IMR-90 (cell line): ENCODE data around the gene IL1R2. TPM values are rescaled to one million over a fixed set of nuclear protein-coding genes. Genes with fewer than 3 reads are reported as not detected.
A peak's percentile ranks its signal among the peaks of the same experiment; 100 is the strongest.

Experiments used
- ATAC-seq: fragments of 200-7000 bp; cut with Tn5 transposase; 2 replicates; pipeline ENCODE4 v1.9.1; 2020; ENCODE audit warnings: low read depth, mild to moderate bottlenecking, moderate library complexity
- BruUV-seq: library from RNA; stranded (reverse); fragments of 400-500 nt; replicated peaks from 2 replicates; lab custom pipeline; 2021; lab: Mats Ljungman, UMichigan
- CTCF ChIA-PET: fragments of 300-600 bp; formaldehyde crosslinking; extraction: SDS; loops from one replicate; lab custom pipeline; 2021; ENCODE audit warnings: antibody characterized with exemption; lab: Yijun Ruan, JAX
- POLR2A ChIA-PET: fragments of 300-600 bp; sonication (Branson Sonifier 250); formaldehyde crosslinking; loops from one replicate; lab custom pipeline; 2022; ENCODE audit warnings: antibody characterized with exemption; ENCODE audit not compliant: unreplicated experiment; lab: Charles Lee
- DNase-seq: peaks from one replicate; pipeline ENCODE4 v3.0.0; 2013
- H2AFZ ChIP-seq: replicated peaks from 2 replicates; pipeline ENCODE3; 2013; ENCODE audit warnings: low read length, mild to moderate bottlenecking; ENCODE audit not compliant: poor library complexity
- H2AK5ac ChIP-seq: 2 replicates; pipeline ENCODE4 v1.6.1; 2013; ENCODE audit warnings: low read depth, low read length, inconsistent platforms
- H2AK9ac ChIP-seq: replicated peaks from 2 replicates; pipeline ENCODE3; 2013; ENCODE audit warnings: mild to moderate bottlenecking, low read depth, low read length, moderate library complexity; ENCODE audit not compliant: poor library complexity
- H2BK120ac ChIP-seq: 2 replicates; pipeline ENCODE4 v1.6.1; 2013; ENCODE audit warnings: low read depth, low read length, inconsistent platforms
- H2BK15ac ChIP-seq: 3 replicates; pipeline ENCODE4 v1.6.1; 2013; ENCODE audit warnings: low read depth, low read length, inconsistent platforms
- H2BK20ac ChIP-seq: 2 replicates; pipeline ENCODE4 v1.6.1; 2013; ENCODE audit warnings: low read depth, mild to moderate bottlenecking, inconsistent platforms, low read length, moderate library complexity
- H2BK5ac ChIP-seq: 2 replicates; pipeline ENCODE4 v1.6.1; 2013; ENCODE audit warnings: mild to moderate bottlenecking, low read depth, low read length, inconsistent platforms; ENCODE audit not compliant: poor library complexity, severe bottlenecking
- H3K14ac ChIP-seq: replicated peaks from 2 replicates; pipeline ENCODE4 v1.6.1; 2013; ENCODE audit warnings: low read depth, low read length, inconsistent platforms
- H3K18ac ChIP-seq: 2 replicates; pipeline ENCODE4 v1.6.1; 2013; ENCODE audit warnings: low read depth, low read length, control low read depth
- H3K23ac ChIP-seq: 2 replicates; pipeline ENCODE4 v1.6.1; 2013; ENCODE audit warnings: low read depth, low read length, inconsistent platforms
- H3K27ac ChIP-seq: 2 replicates; pipeline ENCODE4 v1.5.1; 2013; ENCODE audit warnings: mild to moderate bottlenecking, control low read depth, low read length; ENCODE audit not compliant: insufficient read depth
- H3K27me3 ChIP-seq: 2 replicates; pipeline ENCODE4 v1.6.1; 2013; ENCODE audit warnings: low read length; ENCODE audit not compliant: control insufficient read depth, insufficient read depth
- H3K36me3 ChIP-seq: 2 replicates; pipeline ENCODE4 v1.6.1; 2013; ENCODE audit warnings: low read length, mixed read lengths; ENCODE audit not compliant: control insufficient read depth, insufficient read depth
- H3K4ac ChIP-seq: 2 replicates; pipeline ENCODE4 v1.6.1; 2013; ENCODE audit warnings: low read depth, low read length, inconsistent platforms
- H3K4me1 ChIP-seq: 2 replicates; pipeline ENCODE4 v1.6.1; 2013; ENCODE audit warnings: low read length, mixed read lengths; ENCODE audit not compliant: control insufficient read depth, insufficient read depth
- H3K4me2 ChIP-seq: 2 replicates; pipeline ENCODE4 v1.6.1; 2013; ENCODE audit warnings: low read depth, mild to moderate bottlenecking, control low read depth, low read length, moderate library complexity
- H3K4me3 ChIP-seq: 2 replicates; pipeline ENCODE4 v1.5.1; 2013; ENCODE audit warnings: low read depth, mild to moderate bottlenecking, control low read depth, low read length, moderate library complexity; ENCODE audit not compliant: insufficient read depth
- H3K56ac ChIP-seq: 2 replicates; pipeline ENCODE4 v1.6.1; 2013; ENCODE audit warnings: low read length, inconsistent platforms; ENCODE audit not compliant: insufficient read depth; ENCODE audit errors: extremely low read depth
- H3K79me1 ChIP-seq, 2 experiments: 2 replicates each; pipeline ENCODE4 v1.6.1; 2013; ENCODE audit warnings: low read length in 2 of 2, inconsistent platforms in 1 of 2, low read depth in 1 of 2
- H3K9ac ChIP-seq: 2 replicates; pipeline ENCODE4 v1.6.1; 2013; ENCODE audit warnings: low read depth, low read length, control low read depth
- H3K9me1 ChIP-seq: 2 replicates; pipeline ENCODE4 v1.6.1; 2013; ENCODE audit warnings: low read length, inconsistent platforms; ENCODE audit not compliant: insufficient read depth
- H3K9me3 ChIP-seq: 2 replicates; pipeline ENCODE4 v1.6.1; 2013; ENCODE audit warnings: low read length; ENCODE audit not compliant: control insufficient read depth, insufficient read depth
- H4K20me1 ChIP-seq: 2 replicates; pipeline ENCODE4 v1.6.1; 2013; ENCODE audit warnings: low read length, inconsistent platforms; ENCODE audit not compliant: insufficient read depth
- H4K5ac ChIP-seq: 2 replicates; pipeline ENCODE4 v1.6.1; 2013; ENCODE audit warnings: mild to moderate bottlenecking, low read depth, low read length, control low read depth
- H4K8ac ChIP-seq, 2 experiments: 2 replicates each; pipeline ENCODE4 v1.6.1; 2013; ENCODE audit warnings: low read depth in 2 of 2, low read length in 2 of 2, control low read depth in 1 of 2, inconsistent platforms in 1 of 2
- H4K91ac ChIP-seq: 2 replicates; pipeline ENCODE4 v1.6.1; 2013; ENCODE audit warnings: low read depth, low read length, inconsistent platforms; ENCODE audit not compliant: insufficient read depth
- CEBPB ChIP-seq: IDR thresholded peaks from 2 replicates; pipeline ENCODE4 v1.6.1; 2012; ENCODE audit warnings: low read depth, low read length, improper control_type of control experiment
- MAFK ChIP-seq: IDR thresholded peaks from 2 replicates; pipeline ENCODE4 v1.6.1; 2012; ENCODE audit warnings: low read depth, low read length, improper control_type of control experiment
- RFX5 ChIP-seq: IDR thresholded peaks from 2 replicates; pipeline ENCODE4 v1.8.0; 2012; ENCODE audit warnings: low read depth, mild to moderate bottlenecking, low read length, moderate library complexity
- WGBS, 2 experiments: methylation state at CpG; one replicate each; pipeline versions ENCODE4 v1.1.5 to v1.1.7; 2013; ENCODE audit warnings: missing lambda C conversion rate in 2 of 2; ENCODE audit not compliant: insufficient read length in 1 of 2; ENCODE audit errors: extremely low coverage in 2 of 2; 5-methylcytosine and 5-hydroxymethylcytosine counted together
- dilution Hi-C: fragments of 300-500 bp; cut with HindIII; formaldehyde crosslinking; loops from one replicate; pipeline ENCODE4 v1.14.3; 2018; ENCODE audit warnings: low sequenced_read_pairs; ENCODE audit not compliant: unreplicated experiment
- in situ Hi-C: fragments of 300-500 bp; cut with MboI; formaldehyde crosslinking; loops from 3 replicates; pipeline ENCODE4 v1.14.3; 2019; ENCODE audit warnings: low sequenced_read_pairs, inconsistent platforms, mixed read lengths
- intact Hi-C: fragments of 100-400 bp; cut with micrococcal nuclease; formaldehyde crosslinking; loops from 2 replicates; pipeline ENCODE4 v1.10.0; 2022
- polyA plus RNA-seq, 3 experiments: library from polyadenylated mRNA; depleted of rRNA; stranded (reverse); fragments of >200 nt; gene quantifications; 2 replicates each; pipeline ENCODE4 v1.2.3, GENCODE V29; 2012; ENCODE audit warnings: low replicate concordance in 1 of 3
- total RNA-seq: library from RNA; depleted of rRNA; stranded (reverse); fragments of >200 nt; gene quantifications from 2 replicates; pipeline ENCODE4 v1.2.3, GENCODE V29; 2012

The IL1R2 gene
- total and polyA plus RNA-seq, 2 of the 4 experiments (the other 2 are of a cell fraction) = not detected

- H3K56ac ChIP-seq = no peak overlapping the region
- H3K9me1 ChIP-seq = peaks cover 14% of the 10 kb centered on the region; the same call in 1 of the 2 replicates
- no peak overlapping the region for H2BK5ac ChIP-seq
- dilution Hi-C loops = no loop called here
- no peaks in the 10 kb centered on the region for H3K36me3 ChIP-seq
- H2AK5ac ChIP-seq = peak overlapping the region; percentile 54; the same call in 1 of the 2 replicates
- in situ Hi-C loops = no loop called here
- H3K27me3 ChIP-seq = no peaks in the 10 kb centered on the region
- peak overlapping the region; percentile 16; the same call in 1 of the 2 replicates for H4K5ac ChIP-seq
- DNase-seq (no peak), ATAC-seq (no peak)
- 0 out of 2 replicates have a peak overlapping the region, but pooled peaks have one; percentile 31 for H2BK20ac ChIP-seq
- BruUV-seq = no TSS peak
- no peak overlapping the region for H2AK9ac ChIP-seq
- H2BK15ac ChIP-seq = peak overlapping the region; percentile 20; the same call in 2 of the 3 replicates
- no peak for TF ChIP-seq RFX5
- no peak for TF ChIP-seq CEBPB
- TF ChIP-seq MAFK = no peak
- no peak overlapping the region for H2AFZ ChIP-seq
- no peak overlapping the region for H3K27ac ChIP-seq
- ChIA-PET CTCF (interaction anchor here (0.8 kb wide), 1 partner anchor 18 kb away, joined by 3 read pairs; no protein-coding TSS in a partner anchor), POLR2A (no interaction called here)
- H4K20me1 ChIP-seq = no peaks in the 10 kb centered on the region
- no CpG with 5 or more reads among the region's 6 CpGs for WGBS, 2 experiments
- peak overlapping the region; percentile 41; the same call in 1 of the 2 replicates for H2BK120ac ChIP-seq
- no peak overlapping the region for H3K14ac ChIP-seq
- H3K4me1 ChIP-seq = peaks cover 15% of the 10 kb centered on the region
- no peak overlapping the region for H3K4me2 ChIP-seq
- no peak overlapping the region for H3K9ac ChIP-seq
- H4K8ac ChIP-seq = no peak overlapping the region
- H3K79me1 ChIP-seq = peaks cover 0 to 17% of the 10 kb centered on the region in 2 experiments; a peak in 2 of 4 replicates
- H3K4ac ChIP-seq = no peak overlapping the region
- no peak overlapping the region for H3K4me3 ChIP-seq
- intact Hi-C loops = no loop called here
- H3K18ac ChIP-seq = peak overlapping the region; percentile 44; the same call in 1 of the 2 replicates
- no peak overlapping the region for H3K23ac ChIP-seq
- no peak overlapping the region for H4K91ac ChIP-seq
- H3K9me3 ChIP-seq = no peaks in the 10 kb centered on the region
These were observed 82.5 kb downstream of the IL1R2 start for GRCh38 chr2:102074152-102074783.
